HG03575 (cell line): ENCODE measurements around the gene BCL2.

Experiments
- ATAC-seq: cut with Tn5 transposase; IDR thresholded peaks from one replicate; pipeline ENCODE4 v1.9.1; 2021; ENCODE audit not compliant: unreplicated experiment, insufficient number of reproducible peaks, low FRiP score; ENCODE audit errors: extremely low read depth

BCL2 gene

DNA sequence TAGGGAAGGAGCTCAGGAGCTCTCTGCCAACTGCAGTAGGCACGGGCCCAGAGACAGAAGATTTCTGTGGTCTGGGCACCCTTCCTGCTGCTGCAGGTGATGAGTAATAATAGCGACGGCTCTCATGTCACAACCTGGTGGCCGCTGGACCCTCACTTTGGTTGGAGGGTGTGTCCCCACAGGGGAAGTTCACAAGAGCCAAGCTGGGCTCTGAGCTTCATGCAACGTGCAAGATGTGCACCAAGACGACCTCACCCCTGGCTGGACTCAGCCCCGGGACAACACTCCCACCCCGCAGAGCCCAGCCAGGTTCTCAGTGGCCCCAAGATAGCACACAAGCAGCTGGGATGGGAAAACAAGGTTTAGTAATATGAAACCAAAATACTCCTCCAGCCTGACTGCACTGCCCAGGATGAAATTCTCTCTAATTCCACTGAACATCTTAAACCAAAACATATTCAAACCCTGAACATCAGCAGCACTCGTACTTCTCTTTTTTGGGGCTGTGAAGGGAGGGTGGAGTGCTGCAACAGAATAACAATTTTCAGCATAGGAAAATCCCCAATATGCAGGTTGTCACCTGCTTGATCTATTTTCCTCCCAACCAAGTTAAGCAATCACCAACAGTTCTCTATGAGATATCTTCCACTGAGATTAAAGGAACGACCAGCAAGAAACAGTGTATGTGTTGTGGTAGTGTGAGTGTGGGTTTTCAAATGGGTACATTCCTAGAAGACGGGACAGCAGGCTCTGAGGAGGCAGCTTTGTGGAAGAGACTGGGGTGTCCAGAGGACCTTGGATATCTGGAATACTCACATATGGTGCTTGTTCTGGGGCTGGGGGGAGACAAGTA lies 26.5 kb downstream of the BCL2 start:
- no peak for ATAC-seq

DNA sequence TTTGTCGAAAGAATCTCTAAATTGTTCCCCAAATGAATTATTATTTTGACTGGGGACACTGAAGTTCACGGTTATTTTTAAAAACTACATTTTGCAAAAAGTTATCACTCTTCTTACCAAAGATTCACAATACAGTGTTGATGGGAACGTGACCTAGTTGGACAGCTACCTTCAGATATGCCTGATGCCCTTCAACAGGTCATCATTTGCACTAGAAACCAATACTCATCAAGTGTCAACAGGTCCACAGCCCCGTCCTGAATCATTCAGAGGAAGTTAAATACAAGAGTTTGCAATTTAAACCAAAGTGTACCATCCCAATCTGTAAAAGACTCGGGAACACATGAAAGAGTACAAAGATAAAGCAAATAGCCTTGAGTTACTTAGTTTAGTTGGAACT lies 28.3 kb downstream of the BCL2 start:
- no peak for ATAC-seq

DNA sequence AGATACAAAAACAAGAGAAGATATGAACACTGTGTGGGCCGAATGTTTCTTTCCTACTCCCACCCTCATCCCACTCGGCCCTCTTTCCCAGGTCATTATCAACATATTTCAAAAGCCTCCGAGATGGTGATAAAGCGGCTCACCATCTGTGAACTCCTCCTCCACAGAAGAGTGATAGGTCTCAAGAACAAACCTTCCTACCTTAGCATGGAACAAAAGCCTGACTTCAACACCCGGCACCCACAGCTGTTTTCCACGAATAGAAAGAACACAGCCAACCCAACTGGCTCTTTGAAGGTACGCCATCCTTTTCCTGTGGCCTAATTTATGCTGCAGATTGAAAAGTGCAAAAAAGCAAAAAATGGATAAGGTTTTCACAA lies 28.8 kb downstream of the BCL2 start:
- ATAC-seq, result no peak

DNA sequence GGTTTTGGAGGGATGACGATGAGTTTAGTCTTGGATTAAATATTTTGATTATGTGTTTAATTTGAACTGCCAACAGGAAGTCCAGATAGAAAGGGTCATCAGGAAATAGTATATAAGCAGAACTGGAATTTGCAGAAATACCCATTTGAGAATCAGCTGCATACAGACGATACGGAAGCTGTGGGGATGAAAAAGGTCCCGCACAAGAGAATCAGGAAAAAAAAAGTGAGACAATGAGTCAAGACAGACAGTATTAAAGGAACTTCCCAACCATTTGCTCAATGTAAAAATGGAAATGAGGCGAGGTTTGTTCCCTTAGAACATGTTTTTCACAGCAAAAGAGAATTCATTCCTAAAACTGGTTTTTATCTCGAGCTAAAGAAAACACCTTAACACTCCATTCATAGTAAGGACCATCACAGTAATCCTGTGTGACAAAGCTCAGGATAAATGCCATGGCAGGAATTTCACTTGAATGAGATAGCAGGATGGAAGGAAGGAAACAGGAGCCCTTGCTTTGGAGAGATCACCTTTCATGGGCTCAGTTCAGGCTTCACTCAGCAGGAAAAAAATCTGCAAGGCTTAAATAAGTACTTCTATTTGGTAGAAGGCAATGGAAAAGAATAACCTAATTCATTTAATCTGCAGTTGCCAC lies 29.3 kb downstream of the BCL2 start:
- no peak for ATAC-seq

DNA sequence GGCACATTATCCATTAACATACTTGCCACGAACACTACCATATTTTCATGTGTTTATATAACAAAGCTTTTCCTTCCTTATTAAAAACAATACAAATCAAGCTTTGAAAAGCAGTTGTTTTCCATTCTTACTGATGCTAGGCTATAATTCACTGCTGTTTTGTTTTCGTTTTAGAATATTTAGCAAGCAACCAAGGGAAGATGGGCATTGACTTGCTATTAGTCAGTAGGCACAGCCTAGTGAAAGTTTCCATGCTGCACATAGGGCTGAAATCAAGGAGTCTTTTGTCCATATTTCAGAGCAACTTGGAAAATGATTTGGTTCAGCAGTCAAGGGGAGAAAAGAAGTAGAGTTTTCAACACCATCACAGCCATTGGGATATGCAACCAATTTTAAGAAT lies 31.3 kb downstream of the BCL2 start:
- no peak for ATAC-seq

DNA sequence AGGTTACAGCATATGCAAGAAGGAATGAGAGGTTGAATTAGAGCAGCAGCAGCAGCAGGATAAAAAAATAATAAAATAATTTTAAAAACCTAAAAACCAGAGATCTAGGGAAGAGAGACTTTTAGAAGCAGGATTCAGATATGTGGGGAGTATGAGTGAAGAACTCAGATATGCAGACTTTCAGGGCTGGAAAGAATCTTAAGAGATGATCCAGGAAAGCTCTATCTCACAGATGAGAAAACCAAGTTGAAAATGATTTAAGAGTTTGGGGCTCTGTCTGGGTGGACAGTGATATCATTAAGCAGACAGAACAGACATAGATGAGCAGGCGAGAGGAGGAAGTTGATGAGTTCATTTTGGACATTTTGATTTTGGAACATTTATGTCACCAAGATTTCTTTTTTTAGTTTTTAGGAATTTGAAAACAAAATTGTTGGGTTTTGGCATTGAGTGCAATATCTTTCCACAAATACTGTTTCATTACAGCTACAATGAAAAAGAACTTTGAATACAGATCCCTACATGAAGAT lies 31.8 kb downstream of the BCL2 start:
- no peak for ATAC-seq

DNA sequence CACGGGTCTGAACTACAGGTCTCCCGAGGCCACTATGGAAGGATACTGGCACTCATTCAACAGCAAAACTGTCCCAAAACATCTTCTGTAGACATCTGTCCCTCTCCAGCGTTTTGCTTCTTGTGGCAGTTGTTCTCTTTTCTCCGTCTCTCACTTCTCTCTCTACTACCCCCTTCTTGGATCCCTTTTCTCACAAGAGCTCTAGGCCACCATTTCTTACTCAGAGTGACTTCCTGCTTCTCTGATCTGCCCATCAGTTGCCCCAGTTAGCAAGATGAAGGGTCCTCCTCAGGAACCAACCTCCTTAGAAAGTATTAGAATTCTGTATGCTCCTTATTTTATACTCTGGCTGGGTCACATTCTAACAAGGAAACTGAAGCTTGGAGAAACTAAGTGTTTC lies 32.6 kb downstream of the BCL2 start:
- ATAC-seq, result no peak

DNA sequence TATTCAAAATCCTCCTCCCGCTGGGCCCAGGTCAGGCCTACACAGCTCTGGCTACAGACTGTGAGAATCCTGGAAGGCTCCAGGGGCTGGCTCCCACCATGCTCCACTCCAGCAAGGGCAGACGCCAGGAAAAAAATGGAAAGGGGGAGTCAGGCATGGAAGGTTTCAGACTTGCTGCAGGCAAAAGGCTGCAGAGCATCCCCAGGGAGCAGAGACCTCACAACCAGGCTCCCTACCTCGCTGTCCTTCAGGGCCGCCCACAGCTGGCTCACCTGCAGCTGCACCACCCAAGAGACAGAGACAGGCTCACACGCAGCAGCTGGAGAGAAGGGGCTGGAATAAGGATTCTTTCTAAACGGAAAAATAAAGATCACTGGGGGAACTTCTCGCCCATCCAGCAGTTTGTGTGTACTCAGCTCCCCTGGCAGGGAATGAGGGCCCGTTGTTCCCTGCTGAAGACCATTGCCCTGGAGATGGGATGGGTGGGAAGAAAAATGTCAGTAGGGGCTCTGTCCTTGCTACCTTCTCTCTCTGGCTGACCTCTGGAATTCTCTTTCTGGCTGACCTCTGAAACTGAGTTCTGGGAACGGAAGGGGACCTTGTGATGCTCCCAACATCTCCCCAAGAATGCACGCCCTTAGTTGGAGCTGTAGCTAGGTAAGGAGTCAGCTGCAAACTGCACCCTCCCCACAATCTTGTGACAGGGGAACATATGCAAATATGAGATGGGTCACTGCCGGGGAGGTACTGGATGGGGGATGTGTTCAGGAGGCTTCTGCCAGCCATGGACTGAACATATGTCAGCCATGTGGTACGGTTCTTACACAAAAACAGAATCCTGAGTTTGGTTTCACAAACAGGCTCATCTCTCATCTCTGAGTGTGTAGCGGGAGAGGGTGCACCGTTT lies 34.5 kb downstream of the BCL2 start:
- ATAC-seq, result peak; percentile 62

DNA sequence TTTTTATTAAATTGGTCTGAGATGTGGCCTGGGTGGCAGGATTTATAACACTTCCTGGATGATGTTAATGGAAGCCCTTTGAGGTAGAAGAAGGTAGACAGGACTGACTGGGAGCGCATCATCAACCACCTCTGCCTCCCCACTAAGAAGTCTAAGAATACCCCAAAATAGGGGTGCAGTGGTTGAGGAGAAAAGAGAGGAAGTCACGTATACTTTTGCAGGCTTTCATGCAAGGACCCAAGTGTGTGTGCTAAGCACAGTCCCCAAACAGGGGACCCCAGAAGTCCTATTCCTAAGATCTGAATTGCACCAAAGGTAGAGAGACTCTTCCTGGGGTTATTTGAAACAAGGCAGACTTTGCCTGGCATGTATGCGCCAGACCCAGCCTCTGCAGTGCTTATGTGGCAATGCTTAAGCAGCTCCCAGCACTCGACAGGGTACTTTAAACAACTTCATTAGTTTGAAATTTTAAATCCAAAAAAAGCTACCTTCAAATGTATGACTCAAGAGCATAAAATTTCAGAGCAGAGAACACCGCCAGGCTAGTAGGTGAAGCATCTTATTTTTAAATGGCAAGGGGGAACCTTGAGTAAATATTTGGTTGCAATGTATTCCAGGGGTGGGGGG lies 35.3 kb downstream of the BCL2 start:
- no peak for ATAC-seq

DNA sequence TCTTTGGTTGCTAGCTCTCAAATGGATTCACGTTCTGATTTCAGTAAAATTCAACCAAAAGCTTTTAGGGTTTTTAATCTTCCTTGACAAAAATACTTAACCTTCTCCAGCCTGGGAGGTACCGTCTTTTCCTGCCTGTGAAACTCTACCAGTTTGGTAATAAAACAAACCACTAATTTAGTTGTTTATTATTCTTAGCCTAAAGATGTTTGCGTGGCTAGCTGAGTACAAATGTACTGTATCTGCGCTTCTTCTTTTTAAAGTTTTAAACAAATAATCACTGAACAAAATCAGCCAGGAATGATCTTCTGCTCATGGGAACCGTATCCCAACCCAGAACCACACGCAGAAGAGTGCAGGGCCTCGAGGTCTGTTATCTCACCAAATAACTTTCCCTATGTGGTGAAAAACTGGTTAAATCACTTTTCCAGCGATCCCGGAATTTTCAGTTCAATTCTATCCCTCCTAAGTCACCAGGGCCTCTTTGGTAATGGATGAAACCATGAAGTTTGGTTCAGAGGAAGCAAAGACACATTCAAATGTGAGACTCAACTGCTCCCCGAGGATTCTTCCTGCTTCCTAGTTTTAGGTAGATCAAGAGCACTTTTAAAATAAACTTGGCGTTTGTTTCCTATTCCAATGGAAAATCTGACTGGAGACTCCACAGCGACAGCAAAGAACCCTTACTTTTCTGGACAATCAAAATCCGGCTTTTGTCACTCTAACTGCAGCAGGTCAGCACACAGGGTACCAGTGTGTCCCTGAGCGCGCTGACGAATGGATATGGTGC lies 36.1 kb downstream of the BCL2 start:
- ATAC-seq, result no peak

DNA sequence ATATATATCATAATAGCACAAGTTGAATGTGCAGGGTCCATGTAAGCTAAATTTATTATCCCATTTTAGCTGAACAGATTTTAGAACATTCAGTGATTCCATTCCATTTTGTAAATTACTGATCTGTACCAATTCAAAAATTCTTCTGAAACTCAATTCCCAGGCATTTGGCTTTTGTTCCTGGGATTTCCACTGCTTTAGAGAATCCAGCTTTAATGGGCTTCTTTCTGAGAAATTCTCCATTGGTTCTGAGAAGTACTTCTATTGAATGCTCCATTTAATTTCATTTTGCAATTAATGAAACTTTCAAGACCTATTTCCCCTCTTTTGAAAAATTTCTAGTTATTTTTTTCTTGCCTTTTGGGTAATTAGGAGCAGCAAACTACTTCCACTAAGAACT lies 36.8 kb downstream of the BCL2 start:
- ATAC-seq, result no peak

DNA sequence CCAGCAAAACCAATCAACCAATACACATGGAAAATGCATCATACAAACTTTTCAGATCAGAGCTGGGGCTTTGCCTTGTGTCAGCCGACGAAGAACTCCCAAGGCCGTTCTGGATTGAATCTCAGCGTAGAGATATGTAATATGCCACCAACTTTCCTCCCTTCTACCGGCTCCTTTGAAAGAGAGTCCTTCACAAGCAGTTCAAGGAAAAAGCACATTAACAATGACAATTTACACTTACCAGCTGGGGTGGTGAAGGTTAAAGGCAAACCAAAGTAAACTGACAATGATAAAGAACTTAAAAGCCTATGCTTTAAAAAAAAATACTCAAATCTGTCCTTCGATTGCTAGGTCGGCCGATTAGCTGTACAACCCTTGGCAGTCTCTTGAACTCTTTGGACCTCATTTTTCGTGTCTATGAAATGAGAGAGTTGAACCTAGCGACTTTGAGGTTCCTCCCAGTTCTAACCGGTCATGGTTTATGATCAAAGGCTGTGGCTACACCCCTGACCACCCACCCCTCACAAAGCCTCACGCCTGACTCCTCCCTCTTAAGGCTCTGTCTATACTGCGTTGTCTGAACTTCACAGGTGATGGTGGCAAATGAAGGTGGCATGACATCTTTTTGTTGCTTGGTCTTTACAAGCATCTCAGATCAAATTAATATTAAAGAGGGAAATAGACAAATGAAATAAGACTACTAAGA lies 46.2 kb downstream of the BCL2 start:
- ATAC-seq, result no peak

DNA sequence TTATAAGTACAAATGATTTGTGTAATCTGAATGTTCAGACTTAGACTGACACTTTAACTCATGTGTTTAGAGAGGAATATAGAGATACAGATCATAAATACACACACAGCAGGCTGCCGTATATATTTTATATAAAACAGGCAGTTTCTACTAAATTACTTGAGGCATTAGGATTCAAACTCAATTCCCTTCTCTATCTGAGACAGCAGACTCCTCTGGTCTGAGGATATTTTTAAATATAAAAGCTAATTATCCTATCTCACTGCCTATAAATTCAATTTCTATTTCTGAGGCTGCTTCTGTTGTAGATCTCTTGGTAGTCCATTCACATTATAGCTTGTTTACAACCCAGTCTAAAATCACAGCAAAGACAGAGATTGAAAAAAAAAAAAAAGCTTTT lies 46.9 kb downstream of the BCL2 start:
- ATAC-seq, result no peak

DNA sequence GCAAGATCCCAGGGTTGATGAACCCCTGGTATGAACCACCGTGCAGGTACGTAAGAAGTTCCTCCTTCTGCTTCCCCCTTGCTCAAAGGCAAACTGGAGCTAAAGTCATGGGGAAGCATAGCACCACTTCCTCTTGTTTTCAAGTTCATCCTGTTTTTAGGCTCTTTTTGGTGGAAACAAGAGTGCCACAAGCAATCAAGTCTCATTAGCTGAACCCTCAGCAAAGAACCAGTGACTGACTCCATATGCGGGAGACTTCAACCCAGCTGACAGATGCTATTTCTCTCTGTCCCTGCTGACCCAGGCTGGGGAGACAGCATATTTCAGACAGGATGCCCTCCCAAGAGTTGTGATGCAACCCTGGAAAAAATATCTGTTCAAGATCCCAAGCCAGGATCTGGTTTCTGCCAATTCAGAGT lies 47.7 kb downstream of the BCL2 start:
- ATAC-seq, result no peak

DNA sequence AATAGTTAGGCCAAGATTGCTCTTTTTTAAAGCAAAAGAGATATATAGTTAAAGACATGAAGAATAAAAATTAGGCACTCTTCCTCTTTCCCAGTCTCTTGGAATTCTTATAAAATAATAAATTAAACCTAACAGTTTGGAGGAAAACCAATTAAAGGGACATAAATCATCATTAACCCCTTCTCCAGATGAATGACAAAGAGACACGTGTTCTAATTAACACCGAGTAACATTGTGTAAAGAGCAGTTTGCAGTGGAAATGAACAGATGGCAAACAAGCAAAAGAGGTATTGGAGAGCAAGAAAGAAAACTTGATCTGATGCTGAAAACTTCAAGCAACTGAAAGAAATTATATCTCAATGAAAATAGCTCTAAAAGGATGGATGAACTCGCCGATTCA lies 48.4 kb downstream of the BCL2 start:
- no peak for ATAC-seq

DNA sequence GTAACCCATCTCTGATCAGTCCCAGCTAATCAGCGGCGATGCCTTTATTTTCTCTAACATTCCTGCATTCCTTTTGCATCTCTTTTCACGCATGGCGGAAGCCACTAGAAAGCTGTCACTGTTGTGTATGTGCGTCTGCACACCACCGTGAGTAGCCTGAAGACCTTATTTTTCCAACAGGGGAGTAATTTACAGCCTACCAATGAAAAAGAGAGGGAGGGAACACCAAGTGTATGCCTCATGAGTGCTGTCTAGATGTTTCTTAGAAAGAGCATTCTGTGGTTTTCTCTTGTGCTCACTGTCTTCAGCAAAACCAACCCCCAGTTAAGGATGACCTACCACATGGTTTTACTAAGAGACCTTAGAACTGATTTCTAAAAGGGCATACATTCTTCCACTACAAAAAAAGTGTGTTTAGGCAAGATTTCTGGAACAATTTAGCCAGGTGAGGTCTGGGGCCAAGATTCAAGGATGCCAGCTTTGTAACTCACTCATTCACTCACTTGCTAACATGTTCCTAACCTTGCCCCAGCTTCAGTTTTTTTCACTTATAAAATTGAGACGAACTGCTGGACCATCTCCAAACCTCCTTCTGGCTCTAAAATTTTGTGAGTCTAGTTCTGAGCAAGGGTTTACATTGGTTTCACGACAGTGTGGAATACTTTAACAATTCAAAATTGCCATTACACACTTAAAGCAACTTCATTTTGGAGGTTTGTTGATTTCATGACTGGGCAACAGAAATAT lies 51.4 kb downstream of the BCL2 start:
- ATAC-seq, result no peak
